HepG2 (cell line): Measurements from ENCODE around the gene PARN. TPM values are rescaled to one million over a fixed set of nuclear protein-coding genes. Genes with fewer than 3 reads are reported as not detected.
A peak's percentile ranks its signal among the peaks of the same experiment; 100 is the strongest.

Source experiments
- ARID5B ChIP-seq: IDR thresholded peaks from 2 replicates; pipeline ENCODE4 v1.4.0; 2020; ENCODE audit warnings: mild to moderate bottlenecking, missing genetic modification reagents
- BCL3 ChIP-seq: sonication (generic); formaldehyde crosslinking; IDR thresholded peaks from 2 replicates; pipeline ENCODE4 v1.5.1; 2020; ENCODE audit warnings: mild to moderate bottlenecking, missing genetic modification reagents, moderate library complexity
- GABPA ChIP-seq, 2 experiments: IDR thresholded peaks; 2 replicates each; pipeline ENCODE4 v1.6.1; 2011 to 2016; ENCODE audit warnings: low read depth in 2 of 2, low read length in 1 of 2, missing biosample characterization in 1 of 2, missing genetic modification characterization in 1 of 2
- KDM5A ChIP-seq: fragments of 200-600 bp; sonication (generic); IDR thresholded peaks from 2 replicates; pipeline ENCODE4 v1.7.0; 2018; ENCODE audit warnings: antibody characterized with exemption, mild to moderate bottlenecking, low read length, borderline replicate concordance
- MAX ChIP-seq: IDR thresholded peaks from 2 replicates; pipeline ENCODE4 v1.6.1; 2012; ENCODE audit warnings: inconsistent platforms
- ZC3H4 ChIP-seq: sonication (generic); formaldehyde crosslinking; IDR thresholded peaks from 2 replicates; pipeline ENCODE4 v1.4.0; 2020; ENCODE audit warnings: missing genetic modification reagents, borderline replicate concordance
- ZNF546 ChIP-seq: sonication (generic); formaldehyde crosslinking; conservative IDR thresholded peaks from 2 replicates; pipeline ENCODE4 v1.8.1; 2023; ENCODE audit warnings: mild to moderate bottlenecking, missing genetic modification reagents
- ZNF605 ChIP-seq: sonication (generic); formaldehyde crosslinking; IDR thresholded peaks from 2 replicates; pipeline ENCODE4 v1.8.0; 2022; ENCODE audit warnings: mild to moderate bottlenecking, missing genetic modification reagents
- ZZZ3 ChIP-seq: sonication (generic); formaldehyde crosslinking; IDR thresholded peaks from 2 replicates; pipeline ENCODE4 v1.4.0; 2020; ENCODE audit warnings: missing genetic modification reagents, mild to moderate bottlenecking, borderline replicate concordance
- polyA plus RNA-seq, 8 experiments: library from polyadenylated mRNA; depleted of rRNA in 3 of 8; stranded (reverse) in 7 of 8; unstranded in 1 of 8; fragments of >200 nt; fragmentation: Illumina TruSeq in 4 of 8; extraction: Trizol in 4 of 8; gene quantifications; 2 replicates each; pipeline versions ENCODE4 v1.2.1 to v1.2.3, GENCODE V29; 2011 to 2016; ENCODE audit warnings: low read depth in 4 of 8, missing spikeins in 1 of 8, mixed read lengths in 1 of 8; ENCODE audit not compliant: insufficient read depth in 1 of 8
- total RNA-seq, 5 experiments: library from RNA; depleted of rRNA; stranded (reverse); fragments of >200 nt; fragmentation: Illumina TruSeq; extraction: Trizol; gene quantifications; 2 replicates each; pipeline ENCODE4 v1.2.3, GENCODE V29; 2016; ENCODE audit warnings: low read depth in 1 of 5
- TF ChIP-seq, protein P1 (sequence below): sonication (generic); formaldehyde crosslinking; IDR thresholded peaks from 2 replicates; pipeline ENCODE4 v1.8.0; 2022; ENCODE audit warnings: missing genetic modification reagents, low read depth, mild to moderate bottlenecking, borderline replicate concordance
- TF ChIP-seq, protein P2 (sequence below): IDR thresholded peaks from 2 replicates; pipeline ENCODE4 v1.6.1; 2016; ENCODE audit warnings: control low read depth

Gene PARN
- total and polyA plus RNA-seq, 2 of the 13 experiments (the other 11 are each of a cell fraction or from before 2014, with no cell fraction given), result 13.3 to 47.6 TPM

DNA sequence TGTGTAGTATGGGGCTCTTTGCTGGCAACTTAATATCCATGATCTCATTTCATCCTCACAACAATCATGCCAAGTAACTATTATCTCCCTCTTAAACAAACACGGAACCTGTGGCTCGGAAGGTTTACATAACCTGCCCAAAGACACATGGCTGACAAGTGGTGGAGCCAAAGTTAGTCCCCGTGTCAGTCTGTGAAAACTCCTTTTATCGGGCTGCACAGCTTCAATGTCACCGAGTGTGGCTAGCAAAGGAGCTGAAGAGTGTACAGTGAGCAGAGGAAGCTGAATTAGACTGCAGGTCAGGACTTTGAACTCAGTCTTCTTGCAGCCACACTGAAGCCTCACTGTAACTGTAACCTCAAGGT lies 80.3 kb downstream of the PARN start (continued):
- TF ChIP-seq ZC3H4 (CRISPR knock-in tag) (no peak), MAX (peak; percentile 65; the same call in 1 of the 2 replicates), ZZZ3 (CRISPR knock-in tag) (no peak), ARID5B (CRISPR knock-in tag) (peak; percentile 68), ZNF605 (CRISPR knock-in tag) (no peak), KDM5A (no peak), ZNF546 (CRISPR knock-in tag) (no peak), BCL3 (CRISPR knock-in tag) (no peak), GABPA (IDR thresholded peaks at IDR 0.05; ENCODE audit: low read depth, low read length) (no peak), GABPA (CRISPR knock-in tag; IDR thresholded peaks at IDR 0.05; ENCODE audit: low read depth) (no peak)
- TF ChIP-seq, protein P1, sequence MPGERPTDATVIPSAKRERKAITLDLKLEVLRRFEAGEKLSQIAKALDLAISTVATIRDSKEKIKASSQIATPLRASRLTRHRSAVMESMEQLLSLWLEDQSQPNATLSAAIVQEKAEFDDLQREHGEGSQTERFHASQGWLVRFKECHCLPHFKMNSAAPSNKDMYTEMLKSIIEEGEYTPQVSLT, result no peak
- TF ChIP-seq, protein P2, sequence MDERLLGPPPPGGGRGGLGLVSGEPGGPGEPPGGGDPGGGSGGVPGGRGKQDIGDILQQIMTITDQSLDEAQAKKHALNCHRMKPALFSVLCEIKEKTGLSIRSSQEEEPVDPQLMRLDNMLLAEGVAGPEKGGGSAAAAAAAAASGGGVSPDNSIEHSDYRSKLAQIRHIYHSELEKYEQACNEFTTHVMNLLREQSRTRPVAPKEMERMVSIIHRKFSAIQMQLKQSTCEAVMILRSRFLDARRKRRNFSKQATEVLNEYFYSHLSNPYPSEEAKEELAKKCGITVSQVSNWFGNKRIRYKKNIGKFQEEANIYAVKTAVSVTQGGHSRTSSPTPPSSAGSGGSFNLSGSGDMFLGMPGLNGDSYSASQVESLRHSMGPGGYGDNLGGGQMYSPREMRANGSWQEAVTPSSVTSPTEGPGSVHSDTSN (CRISPR knock-in tag), result no peak
